ENCODE measurements around the gene CDC42.

GRCh38 chr1:22107126-22107525 lies 54.6 kb downstream of the CDC42 start:
- TF ChIP-seq CTCF (conservative IDR thresholded peaks at IDR 0.05; ENCODE audit: low read depth, low read length), result no peak
- TF ChIP-seq USF2 (IDR thresholded peaks at IDR 0.05; ENCODE audit: low read depth, low read length), result no peak
- no peak for TF ChIP-seq MXI1 (IDR thresholded peaks at IDR 0.05; ENCODE audit: borderline replicate concordance, low read depth, low read length)
- TF ChIP-seq POLR2A (IDR thresholded peaks at IDR 0.05; ENCODE audit: low read depth, low read length), result no peak
- no peak for TF ChIP-seq MAZ (IDR thresholded peaks at IDR 0.05; ENCODE audit: borderline replicate concordance, low read depth, low read length)
- TF ChIP-seq MAFK (IDR thresholded peaks at IDR 0.05; ENCODE audit: low read depth, low read length), result no peak
- TF ChIP-seq RAD21 (IDR thresholded peaks at IDR 0.05; ENCODE audit: low read length), result no peak
- no peak for TF ChIP-seq FOS (IDR thresholded peaks at IDR 0.05; ENCODE audit: low read depth, low read length)
- no peak for TF ChIP-seq RCOR1 (IDR thresholded peaks at IDR 0.05; ENCODE audit: insufficient replicate concordance, low read length)
- no peak for TF ChIP-seq NFE2L2 (IDR thresholded peaks at IDR 0.05; ENCODE audit: low read depth, low read length)
- no peak for TF ChIP-seq ELK1 (IDR thresholded peaks at IDR 0.05; ENCODE audit: borderline replicate concordance, low read depth, low read length)

Measured in IMR-90 (cell line).